ENCODE results near the gene SCN4B.

DNA sequence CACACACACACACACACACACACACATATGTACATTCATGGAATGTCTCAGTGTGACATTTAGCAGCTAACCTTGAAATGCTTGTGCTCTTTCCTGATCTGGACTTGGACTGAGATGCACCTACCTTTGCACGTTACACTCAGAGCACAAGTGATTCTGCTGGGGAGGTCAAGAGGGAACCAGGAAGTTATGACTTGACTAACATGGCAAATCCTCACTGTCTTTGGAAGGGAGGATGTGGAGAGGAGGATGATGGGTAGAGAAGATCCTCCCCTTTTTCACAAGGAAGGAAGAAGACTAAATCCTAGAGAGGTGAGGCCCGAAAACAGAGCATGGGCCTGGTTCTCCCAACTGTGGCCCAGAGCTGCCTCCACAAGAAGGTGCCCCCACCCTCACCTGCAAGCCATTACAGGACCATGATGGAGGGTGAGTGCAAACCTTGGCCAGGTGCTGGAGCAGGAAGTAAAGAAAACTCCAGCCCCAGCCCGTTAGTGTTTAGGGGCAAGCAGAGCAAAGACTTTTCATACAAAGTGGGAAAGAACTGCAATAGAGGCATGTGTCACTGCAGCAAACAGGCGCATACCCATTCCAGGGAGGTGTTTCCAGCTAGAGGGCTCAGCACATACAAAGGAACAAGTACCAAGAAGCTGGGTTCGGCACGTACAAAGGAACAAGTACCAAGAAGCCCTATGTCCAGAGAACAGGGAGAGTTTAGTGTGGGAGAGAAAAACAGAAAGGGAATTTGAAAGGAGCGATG is 26.4 kb downstream of the SCN4B start:
- TF ChIP-seq POLR2A (IDR thresholded peaks at IDR 0.05; ENCODE audit: low read length) (no peak), GATA1 (IDR thresholded peaks at IDR 0.05; ENCODE audit: low read depth, low read length) (no peak)
